ENCODE results near the gene CEACAM16. TPM values are rescaled to one million over a fixed set of nuclear protein-coding genes. Genes with fewer than 3 reads are reported as not detected.
"Not testable (repeated sequence)": the region's sequence is repeated elsewhere in the genome, so short reads cannot be mapped to it uniquely, and the experiment has no call there.

CEACAM16 gene, protein sequence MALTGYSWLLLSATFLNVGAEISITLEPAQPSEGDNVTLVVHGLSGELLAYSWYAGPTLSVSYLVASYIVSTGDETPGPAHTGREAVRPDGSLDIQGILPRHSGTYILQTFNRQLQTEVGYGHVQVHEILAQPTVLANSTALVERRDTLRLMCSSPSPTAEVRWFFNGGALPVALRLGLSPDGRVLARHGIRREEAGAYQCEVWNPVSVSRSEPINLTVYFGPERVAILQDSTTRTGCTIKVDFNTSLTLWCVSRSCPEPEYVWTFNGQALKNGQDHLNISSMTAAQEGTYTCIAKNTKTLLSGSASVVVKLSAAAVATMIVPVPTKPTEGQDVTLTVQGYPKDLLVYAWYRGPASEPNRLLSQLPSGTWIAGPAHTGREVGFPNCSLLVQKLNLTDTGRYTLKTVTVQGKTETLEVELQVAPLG
- not detected in 2 replicates for total RNA-seq

DNA sequence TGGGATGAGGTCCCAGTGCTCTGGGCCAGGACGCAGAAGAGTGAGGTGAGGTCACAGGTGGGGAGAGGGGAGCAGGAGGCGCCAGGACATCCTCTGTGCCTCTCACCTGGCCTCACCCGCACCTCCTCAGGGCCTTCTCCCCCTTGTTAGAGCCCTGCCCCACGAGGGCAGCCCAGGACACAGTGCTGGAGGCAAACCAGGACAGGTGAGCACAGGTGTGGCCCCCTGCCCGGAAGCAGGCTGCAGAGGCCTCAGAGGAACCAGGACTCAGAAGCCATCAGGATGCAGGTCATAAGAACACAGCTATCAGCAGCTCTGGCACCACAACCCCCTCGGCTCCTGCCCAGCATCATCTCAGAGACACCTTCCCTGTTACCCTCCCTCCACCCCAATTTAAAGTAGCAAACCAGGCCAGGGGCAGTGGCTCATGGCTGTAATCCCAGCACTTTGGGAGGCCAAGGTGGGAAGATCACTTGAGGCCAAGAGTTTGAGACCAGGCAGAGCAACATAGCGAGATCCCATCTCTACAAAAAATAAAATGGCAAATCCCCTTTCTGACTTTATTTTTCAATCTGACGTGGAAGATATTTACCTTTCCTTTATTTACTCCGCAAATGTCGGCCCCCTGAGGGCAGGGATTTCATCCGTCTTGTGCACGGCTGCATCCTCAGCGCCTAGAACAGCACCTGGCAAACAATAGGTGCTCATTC, at the start of gene CEACAM16:
Gene CEACAM16, plus strand, starts transcription at position 660 of the 710 bp plus-strand sequence. CDS start 2,306 bp downstream, outside the sequence.
- DNase-seq (ENCODE audit: low read depth in 2 of 2) = no peak

DNA sequence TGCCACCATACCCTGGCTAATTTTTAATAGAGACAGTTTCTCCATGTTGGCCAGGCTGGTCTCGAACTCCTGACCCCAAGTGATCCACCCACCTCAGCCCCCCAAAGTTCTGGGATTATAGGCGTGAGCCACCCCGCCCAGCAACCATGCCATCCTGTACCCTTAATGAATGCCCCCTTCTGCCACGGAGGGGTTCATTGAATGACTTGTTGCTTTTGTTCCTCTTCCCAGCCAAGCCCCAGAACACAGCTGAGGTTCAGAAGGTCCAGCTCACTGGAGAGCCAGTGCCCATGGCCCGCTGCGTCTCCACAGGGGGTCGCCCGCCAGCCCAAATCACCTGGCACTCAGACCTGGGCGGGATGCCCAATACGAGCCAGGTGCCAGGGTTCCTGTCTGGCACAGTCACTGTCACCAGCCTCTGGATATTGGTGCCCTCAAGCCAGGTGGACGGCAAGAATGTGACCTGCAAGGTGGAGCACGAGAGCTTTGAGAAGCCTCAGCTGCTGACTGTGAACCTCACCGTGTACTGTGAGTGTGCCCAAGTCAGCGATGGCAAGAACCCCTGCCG, 49.3 kb upstream of the CEACAM16 start:
- DNase-seq (ENCODE audit: low read depth in 2 of 2) = no peak

DNA sequence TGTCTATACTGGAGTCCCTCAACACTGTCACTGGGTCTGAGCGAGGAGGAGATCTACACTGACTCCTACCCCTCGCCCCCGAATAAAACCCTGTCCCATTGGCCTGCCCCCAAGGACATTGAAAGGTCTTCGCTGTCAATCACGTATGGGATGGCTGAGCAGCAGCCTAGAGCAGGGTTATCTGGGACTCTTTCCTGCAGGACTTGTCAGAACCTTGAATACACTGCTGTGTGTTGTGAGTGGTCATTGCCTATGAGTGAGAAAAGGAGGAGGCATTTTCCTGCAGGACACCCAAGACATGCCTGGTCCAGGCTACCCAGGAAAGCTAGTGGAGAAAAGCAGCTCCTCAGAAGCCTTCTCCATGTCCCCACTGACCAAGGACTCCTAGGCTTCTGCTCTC, 45.6 kb upstream of the CEACAM16 start:
- no peak for DNase-seq (ENCODE audit: low read depth in 2 of 2)

DNA sequence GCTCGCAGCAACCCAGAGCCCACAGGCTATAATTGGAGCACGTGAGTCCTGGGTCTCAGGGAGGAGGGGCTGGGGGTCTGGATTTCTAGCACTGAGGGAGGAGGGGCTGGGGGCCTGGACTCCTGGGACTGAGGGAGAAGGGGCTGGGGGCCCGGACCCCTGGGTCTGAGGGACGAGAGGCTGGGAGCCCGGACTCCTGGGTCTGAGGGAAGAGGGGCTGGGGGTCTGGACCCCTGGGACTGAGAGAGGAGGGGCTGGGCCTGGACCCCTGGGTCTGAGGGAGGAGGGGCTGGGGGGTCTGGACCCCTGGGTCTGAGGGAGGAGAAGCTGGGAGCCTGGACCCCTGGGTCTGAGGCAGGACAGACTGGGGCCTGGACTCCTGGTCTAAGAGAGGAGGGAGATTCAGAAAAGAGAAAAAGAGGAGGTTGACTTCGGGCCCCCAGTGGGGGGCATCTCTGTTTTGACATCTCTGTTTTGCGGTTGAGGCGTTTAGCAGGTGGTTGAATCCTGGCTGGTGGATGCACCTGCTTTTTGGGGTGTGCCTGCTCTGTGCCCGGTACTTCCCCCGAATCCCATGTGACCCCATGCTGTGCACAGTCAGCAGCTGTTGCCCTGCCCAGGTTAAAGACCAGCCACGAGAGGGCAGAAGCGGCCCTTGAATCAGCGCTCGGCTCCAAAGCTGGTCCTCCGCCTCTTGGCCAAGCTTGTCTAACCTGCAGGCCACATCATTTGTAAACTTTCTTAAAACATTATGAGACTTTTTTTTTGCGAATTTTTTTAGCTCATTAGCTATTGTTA, 44.8 kb upstream of the CEACAM16 start:
- peak; percentile 42 to 69 for DNase-seq (ENCODE audit: low read depth in 2 of 2)

DNA sequence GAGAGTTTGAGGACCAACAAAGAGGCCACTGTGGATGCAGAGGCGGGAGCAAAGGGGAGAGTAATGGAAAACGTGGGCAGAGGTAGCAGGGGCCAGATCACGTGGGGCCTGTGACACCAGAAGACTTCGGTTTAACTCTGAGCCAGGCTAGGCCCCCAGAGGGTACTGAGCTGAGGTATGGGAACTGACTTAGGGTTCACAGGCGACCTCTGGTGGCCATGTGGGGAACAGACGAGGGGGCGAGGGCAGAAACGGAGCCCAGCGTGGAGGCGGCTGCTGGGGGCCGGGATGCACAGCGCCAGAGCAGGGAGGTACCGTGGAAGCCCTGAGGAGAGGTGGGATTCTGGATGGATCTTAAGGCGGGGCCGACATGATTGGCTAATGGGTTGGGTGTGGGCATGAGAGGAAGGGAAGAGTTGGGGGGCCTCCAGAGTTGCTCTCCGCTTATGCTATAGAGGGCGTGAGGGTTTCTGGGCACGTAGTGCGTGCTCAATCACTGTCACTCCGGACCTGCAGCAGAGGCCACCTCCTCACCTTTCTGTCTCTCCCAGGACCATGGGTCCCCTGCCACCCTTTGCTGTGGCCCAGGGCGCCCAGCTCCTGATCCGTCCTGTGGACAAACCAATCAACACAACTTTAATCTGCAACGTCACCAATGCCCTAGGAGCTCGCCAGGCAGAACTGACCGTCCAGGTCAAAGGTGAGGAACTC, 41.6 kb upstream of the CEACAM16 start:
- DNase-seq (ENCODE audit: low read depth in 2 of 2) = peak; percentile 48 to 67

DNA sequence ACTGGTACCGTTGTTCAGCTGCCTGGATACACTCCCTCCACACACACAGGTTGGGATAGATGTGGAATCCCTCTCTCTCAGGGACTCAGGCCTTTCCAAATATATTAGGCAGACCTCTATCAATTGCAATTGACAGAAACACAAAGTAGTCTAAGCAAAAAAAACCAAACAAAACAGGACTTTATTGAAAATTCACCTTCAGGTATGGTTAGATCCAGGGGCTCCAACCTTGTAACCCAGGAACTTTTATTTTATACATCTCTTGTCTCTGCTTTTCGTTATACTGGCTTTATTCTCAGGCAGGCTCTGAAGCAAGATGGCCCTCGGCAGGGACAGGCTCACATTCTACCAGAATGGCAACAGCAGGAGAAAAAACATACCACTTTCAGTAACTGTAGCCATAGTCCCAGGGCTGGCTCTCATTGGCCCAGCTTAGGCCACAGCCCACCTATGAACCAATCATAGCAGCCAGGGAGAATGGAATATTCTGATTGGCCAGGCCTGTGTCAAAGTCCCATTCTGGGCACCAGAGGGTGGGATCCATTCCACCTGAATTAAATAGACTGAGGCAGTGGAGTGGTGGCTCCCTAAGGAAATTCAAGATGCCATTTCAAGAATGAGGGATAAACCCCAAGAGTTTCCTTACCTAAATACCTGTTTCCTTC, 40.8 kb upstream of the CEACAM16 start:
- DNase-seq (ENCODE audit: low read depth in 2 of 2) = peak in 1 of 2 donors; percentile 39

DNA sequence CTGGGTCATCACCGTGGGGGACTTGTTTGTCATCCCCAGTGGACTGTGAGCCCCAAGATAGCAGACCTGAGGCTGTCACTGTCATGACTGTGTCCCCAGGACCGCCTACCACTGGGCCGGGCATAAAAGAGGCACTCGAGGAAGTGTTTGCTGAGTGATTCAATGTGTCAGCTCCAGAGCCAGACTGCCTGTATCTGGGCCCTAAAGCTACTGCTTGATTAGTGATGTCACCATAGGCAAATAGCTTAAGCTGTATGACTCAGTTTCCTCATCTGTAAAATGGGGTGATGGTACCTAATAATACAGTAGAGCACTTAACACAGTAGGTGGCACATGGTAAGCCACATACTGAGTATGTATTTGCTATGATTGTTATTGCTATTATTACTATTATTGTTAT, 38.9 kb upstream of the CEACAM16 start:
- DNase-seq (ENCODE audit: low read depth in 2 of 2) = no peak

DNA sequence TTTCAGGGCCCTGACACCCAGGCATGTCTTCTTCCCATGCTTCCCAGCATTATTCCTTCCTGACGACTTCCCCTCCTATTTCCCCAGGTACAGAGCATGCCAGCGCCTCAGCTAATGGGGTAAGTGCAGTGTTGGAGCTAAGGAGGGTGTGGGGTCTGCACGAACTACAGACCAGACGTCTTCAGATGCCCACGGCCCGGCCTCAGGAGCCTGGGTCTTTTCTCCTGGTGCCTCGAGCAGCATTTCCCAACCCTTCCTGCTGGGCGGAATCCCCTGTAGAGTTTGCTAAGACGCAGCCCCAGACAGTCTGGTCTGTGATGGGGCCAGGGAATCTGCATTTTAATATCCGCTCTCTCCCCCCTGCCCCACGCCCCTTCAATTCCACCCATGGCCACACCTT, 37.7 kb upstream of the CEACAM16 start:
- DNase-seq (ENCODE audit: low read depth in 2 of 2) = no peak

DNA sequence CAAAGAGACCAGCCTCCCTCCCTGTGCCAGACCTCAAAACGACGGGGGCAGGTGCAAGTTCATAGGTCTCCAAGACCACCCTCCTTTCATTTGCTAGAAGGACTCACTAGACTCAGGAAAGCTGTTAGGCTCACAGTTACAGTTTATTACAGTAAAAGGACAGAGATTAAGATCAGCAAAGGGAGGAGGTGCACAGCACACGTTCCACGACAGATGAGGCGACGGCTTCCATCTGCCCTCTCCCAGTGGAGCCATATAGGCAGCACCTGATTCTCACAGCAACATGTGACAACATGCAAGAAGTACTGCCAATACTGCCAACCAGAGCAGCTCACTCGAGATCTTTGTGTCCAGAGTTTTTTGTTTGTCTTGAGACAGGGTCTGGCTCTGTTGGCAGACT, 37.0 kb upstream of the CEACAM16 start:
- no peak for DNase-seq (ENCODE audit: low read depth in 2 of 2)

DNA sequence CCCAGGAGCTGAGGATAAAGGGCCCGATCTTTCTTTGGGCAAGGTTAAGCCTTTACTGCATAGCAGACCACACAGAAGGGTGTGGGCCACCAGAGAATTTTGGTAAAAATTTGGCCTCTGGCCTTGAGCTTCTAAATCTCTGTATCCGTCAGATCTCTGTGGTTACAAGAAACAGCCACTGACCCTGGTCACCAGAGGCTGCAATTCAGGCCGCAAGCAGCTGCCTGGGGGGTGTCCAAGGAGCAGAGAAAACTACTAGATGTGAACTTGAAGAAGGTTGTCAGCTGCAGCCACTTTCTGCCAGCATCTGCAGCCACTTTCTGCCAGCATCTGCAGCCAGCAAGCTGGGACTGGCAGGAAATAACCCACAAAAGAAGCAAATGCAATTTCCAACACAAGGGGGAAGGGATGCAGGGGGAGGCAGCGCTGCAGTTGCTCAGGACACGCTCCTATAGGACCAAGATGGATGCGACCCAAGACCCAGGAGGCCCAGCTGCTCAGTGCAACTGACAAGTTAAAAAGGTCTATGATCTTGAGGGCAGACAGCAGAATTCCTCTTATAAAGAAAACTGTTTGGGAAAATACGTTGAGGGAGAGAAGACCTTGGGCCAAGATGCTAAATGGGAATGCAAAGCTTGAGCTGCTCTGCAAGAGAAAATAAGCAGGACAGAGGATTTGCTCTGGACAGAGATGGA, 36.1 kb upstream of the CEACAM16 start:
- DNase-seq (ENCODE audit: low read depth in 2 of 2) = no peak

DNA sequence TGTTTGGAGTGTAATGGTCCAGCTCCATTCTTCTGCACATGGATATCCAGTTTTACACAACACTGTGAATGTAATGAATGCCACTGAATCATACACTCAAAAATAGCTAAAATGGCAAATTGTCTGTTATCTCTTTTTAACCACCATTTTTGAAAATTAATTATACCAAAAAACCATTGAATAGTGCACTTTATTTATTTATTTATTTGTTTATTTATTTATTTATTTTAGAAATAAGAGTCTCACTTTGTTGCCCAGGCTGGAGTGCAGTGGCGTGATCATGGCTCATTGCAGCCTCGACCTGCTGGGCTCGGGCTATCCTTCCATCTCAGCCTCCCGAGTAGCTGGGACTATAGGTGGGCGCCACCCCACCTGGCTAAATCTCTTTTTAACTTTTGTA, 35.0 kb upstream of the CEACAM16 start:
- no peak for DNase-seq (ENCODE audit: low read depth in 2 of 2)

DNA sequence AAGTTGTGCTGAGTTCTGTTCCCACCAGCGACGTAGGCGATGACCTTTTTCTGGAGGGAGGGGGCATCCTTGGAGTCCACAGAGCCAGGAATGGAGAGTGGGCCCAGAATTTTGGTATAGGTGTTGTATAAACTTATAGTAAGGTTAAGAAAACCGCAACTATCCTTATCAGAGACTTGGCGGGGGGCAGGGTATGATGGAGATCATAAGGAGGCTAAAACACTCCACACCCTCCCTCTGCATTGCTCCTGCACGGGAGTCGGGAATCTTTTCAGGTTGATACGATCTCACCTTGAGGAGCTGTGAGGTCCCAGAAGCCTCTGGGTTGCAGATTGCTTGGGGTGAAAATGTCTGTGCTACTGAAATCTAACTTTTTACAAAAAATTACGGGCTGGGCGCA, 34.0 kb upstream of the CEACAM16 start:
- no peak for DNase-seq (ENCODE audit: low read depth in 2 of 2)

DNA sequence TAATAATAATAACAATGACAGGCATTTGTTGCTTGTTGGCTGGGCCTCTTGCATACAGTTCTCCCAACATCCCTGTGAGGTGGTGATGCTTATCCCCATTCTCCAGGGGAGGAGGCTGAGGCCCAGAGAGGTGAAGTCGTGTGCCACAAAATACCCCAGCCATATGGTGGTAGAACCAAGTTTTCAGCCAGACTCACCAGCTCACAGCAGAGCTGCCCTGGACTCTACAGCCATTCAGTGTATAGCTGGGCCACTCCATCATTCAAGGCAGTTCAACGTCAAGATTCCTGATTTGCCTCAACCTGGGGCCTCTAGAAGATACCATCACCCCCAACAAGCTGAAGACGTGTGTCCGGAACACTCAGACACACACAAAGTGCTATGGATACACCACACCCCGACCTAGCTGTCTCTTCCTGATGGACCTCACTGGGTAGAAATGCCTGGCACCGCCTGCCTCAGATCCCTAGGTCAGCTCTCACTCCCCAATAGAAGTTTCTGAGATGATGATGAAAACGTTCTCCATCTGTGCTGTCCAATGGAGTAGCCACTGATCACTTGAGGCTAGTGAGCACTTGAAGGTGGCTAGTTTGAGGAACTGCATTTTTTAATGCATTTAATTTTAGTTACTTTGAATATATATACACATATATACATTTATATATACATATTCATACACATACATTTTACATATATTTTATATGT, 31.9 kb upstream of the CEACAM16 start:
- DNase-seq (ENCODE audit: low read depth in 2 of 2) = no peak

DNA sequence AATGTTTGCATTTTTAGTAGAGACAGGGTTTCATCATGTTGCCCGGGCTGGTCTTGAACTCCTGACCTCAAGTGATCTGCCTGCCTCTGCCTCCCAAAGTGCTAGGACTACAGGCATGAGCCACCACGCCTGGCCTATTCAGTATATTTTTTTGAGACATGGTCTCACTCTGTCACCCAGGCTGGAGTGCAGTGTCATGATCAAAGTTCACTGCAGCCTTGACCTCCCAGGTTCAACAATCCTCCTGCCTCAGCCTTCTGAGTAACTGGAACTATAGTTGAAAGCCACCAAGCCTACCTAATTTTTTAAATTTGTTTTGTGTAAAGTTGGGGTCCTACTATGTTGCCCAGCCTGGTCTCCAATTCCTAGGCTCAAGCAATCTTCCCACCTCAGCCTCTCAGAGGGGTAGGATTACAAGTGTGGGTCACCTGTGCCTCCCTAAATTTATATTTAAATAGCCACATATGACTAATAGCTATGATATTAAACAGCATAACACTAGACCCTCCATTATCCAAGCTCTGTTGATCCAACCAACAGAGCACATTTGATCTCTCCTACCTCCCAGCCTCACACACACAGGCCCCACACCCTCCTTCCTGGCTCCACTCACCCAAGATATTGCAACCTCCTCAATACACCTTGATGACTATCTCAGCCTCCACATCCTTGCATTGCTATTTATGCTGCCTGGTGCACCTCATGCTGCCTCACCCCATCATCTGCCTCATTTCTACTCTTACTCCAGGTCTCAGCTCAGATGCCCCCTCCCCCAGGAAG, 29.8 kb upstream of the CEACAM16 start:
- DNase-seq (ENCODE audit: low read depth in 2 of 2) = no peak

DNA sequence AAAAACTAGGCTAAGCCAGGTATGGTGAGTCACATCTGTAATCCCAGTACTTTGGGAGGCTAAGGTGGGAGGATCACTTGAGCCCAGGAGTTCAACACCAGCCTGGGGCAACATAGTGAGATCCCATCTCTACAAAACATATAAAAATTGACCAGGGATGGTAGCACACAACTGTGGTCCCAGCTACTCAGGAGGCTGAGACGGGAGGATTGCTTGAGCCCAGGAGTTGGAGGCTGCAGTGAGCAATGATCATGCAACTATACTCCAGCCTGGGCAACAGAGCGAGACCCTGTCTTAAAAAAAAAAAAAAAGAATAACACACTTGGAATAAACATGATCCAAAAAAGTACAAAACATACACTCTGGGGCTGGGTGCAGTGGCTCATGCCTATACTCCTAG, 28.9 kb upstream of the CEACAM16 start:
- not testable (repeated sequence) for DNase-seq (ENCODE audit: low read depth in 2 of 2)

DNA sequence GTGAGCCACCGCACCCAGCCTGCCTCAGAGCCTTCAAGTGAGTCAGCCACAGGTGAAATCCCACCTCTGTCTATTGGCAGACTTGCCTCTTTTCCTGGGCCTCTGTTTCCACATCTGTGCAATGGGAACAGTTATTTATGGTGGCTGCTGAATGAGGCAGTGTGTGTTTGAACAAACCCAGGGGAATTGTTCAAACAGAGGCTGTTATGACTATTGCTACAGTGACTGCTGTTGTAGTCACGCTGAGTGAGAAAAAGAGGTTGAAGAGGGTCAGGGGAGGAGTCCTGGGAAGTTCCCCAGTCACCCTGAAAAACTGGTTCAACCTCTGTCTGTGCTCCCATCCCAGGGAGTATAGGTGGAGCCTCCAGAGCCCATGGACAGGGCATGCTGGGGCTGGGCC, 27.6 kb upstream of the CEACAM16 start, which contains the start of gene CEACAM19:
Gene CEACAM19, plus strand, starts transcription at position 83 of the 400 bp plus-strand sequence. CDS start 450 bp downstream, outside the sequence.
- no peak for DNase-seq (ENCODE audit: low read depth in 2 of 2)

DNA sequence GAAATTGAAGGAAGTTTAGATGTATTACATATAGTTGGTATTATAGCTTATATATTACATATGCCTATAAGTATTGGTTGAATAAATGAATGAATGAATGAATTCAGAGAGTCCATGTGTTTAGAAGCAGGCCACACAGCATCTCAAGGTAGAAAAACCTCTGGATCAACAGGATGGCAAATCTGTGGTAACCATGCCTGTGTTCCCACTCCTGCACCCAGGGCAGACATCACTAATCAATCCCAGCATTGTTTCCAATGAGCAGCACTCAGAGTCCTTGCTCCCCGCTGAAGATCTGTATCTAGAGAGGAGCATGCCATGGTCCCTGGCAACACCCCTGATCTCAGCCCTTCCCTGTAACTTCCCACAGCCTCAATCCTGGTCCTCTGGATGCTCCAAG, 26.7 kb upstream of the CEACAM16 start:
- no peak for DNase-seq (ENCODE audit: low read depth in 2 of 2)

DNA sequence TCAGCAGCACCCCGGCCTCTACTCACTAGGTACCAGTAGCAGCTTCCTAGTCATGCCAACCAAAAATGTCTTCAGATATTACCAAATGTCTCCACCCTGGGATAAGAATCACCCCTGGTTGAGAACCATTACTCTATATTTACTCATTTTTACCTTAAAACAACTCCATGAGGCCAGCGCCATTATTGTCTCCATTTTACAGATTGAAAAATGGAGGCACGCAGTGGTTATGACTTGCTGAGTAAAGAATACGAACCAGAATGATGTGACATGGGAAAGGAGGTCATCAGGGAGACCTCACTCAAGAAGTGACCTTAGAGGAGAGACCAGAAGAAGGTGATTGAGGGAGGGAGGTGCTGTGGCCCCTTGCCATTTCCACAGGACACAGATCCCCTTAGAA, 25.4 kb upstream of the CEACAM16 start:
- DNase-seq (ENCODE audit: low read depth in 2 of 2) = no peak

All from dermis microvascular lymphatic vessel endothelial cell (primary cell).